WTC11 (cell line): ENCODE data around the gene CFAP299.

ENCODE experiments used
- NR2C2 ChIP-seq: sonication (generic); formaldehyde crosslinking; IDR thresholded peaks from 2 replicates; pipeline ENCODE4 v1.8.0; 2022; ENCODE audit warnings: mild to moderate bottlenecking, missing genetic modification reagents
- ZNF317 ChIP-seq: sonication (generic); formaldehyde crosslinking; IDR thresholded peaks from 2 replicates; pipeline ENCODE4 v1.8.1; 2023; ENCODE audit warnings: low read depth, mild to moderate bottlenecking, moderate library complexity, missing genetic modification reagents, borderline replicate concordance
- TF ChIP-seq, protein P1 (sequence below): fragments of 200-600 bp; IDR thresholded peaks from 2 replicates; pipeline ENCODE4 v1.8.0; 2022; ENCODE audit warnings: antibody characterized with exemption

DNA sequence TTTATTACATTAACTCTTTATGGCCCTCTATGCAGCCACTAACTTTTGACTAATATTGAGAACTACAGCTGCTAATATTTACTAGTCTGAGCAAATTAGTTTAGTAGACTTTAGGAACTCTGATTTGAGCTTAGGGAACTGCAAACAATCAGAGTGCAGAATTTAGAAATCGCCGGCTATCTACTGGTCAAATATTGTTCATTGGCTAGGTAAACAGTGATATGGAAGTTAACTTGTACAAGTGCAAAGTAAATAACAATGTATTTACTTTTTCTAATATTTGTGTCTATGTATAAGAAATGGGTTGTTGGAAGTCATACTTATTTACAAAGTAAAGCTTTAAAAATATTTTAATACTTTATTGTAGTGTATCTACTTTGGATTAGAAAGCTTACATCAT is 279.6 kb downstream of the CFAP299 start:
- TF ChIP-seq ZNF317 (CRISPR knock-in tag) (no peak), NR2C2 (no peak)
- TF ChIP-seq, protein P1, sequence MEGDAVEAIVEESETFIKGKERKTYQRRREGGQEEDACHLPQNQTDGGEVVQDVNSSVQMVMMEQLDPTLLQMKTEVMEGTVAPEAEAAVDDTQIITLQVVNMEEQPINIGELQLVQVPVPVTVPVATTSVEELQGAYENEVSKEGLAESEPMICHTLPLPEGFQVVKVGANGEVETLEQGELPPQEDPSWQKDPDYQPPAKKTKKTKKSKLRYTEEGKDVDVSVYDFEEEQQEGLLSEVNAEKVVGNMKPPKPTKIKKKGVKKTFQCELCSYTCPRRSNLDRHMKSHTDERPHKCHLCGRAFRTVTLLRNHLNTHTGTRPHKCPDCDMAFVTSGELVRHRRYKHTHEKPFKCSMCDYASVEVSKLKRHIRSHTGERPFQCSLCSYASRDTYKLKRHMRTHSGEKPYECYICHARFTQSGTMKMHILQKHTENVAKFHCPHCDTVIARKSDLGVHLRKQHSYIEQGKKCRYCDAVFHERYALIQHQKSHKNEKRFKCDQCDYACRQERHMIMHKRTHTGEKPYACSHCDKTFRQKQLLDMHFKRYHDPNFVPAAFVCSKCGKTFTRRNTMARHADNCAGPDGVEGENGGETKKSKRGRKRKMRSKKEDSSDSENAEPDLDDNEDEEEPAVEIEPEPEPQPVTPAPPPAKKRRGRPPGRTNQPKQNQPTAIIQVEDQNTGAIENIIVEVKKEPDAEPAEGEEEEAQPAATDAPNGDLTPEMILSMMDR, result no peak
